Trophoblast cell (in vitro differentiated cells and primary cell): Measurements from ENCODE around the gene STOML1.
"Not testable (repeated sequence)": the region's sequence is repeated elsewhere in the genome, so short reads cannot be mapped to it uniquely, and the experiment has no call there.

Experiments
- DNase-seq, 2 donors: peaks; one replicate each; pipeline ENCODE4 v3.0.0-alpha.2; 2016
- H2AFZ ChIP-seq: 2 replicates; pipeline ENCODE4 v1.6.1; 2013; ENCODE audit warnings: low read length, moderate library complexity, mild to moderate bottlenecking; ENCODE audit not compliant: insufficient read depth, poor library complexity
- H2AK5ac ChIP-seq: 2 replicates; pipeline ENCODE4 v1.6.1; 2013; ENCODE audit warnings: mild to moderate bottlenecking, low read length
- H2BK120ac ChIP-seq: 2 replicates; pipeline ENCODE4 v1.6.1; 2013; ENCODE audit warnings: low read length, mild to moderate bottlenecking, moderate library complexity; ENCODE audit not compliant: insufficient read depth, poor library complexity
- H2BK12ac ChIP-seq: 2 replicates; pipeline ENCODE4 v1.6.1; 2013; ENCODE audit warnings: mild to moderate bottlenecking, low read length, moderate library complexity
- H2BK5ac ChIP-seq: 2 replicates; pipeline ENCODE4 v1.6.1; 2013; ENCODE audit warnings: low read length, low read depth, moderate library complexity, mild to moderate bottlenecking; ENCODE audit not compliant: poor library complexity
- H3K14ac ChIP-seq: 2 replicates; pipeline ENCODE4 v1.6.1; 2013; ENCODE audit warnings: mild to moderate bottlenecking, low read length
- H3K18ac ChIP-seq: 2 replicates; pipeline ENCODE4 v1.6.1; 2013; ENCODE audit warnings: mild to moderate bottlenecking, low read length
- H3K23ac ChIP-seq: 2 replicates; pipeline ENCODE4 v1.6.1; 2013; ENCODE audit warnings: low read length
- H3K27ac ChIP-seq: 2 replicates; pipeline ENCODE4 v1.5.1; 2013; ENCODE audit warnings: low read depth, mild to moderate bottlenecking, inconsistent platforms, low read length, moderate library complexity
- H3K27me3 ChIP-seq: 2 replicates; pipeline ENCODE4 v1.6.1; 2013; ENCODE audit warnings: inconsistent platforms, mild to moderate bottlenecking, low read length, moderate library complexity; ENCODE audit not compliant: insufficient read depth
- H3K36me3 ChIP-seq, 2 experiments: 1 replicate in 1 of 2; 2 replicates in 1 of 2; pipeline ENCODE4 v1.6.1; 2013; ENCODE audit warnings: low read length in 2 of 2, mild to moderate bottlenecking in 2 of 2, moderate library complexity in 1 of 2; ENCODE audit not compliant: insufficient read depth in 2 of 2, control insufficient read depth in 1 of 2
- H3K4ac ChIP-seq: 2 replicates; pipeline ENCODE4 v1.6.1; 2013; ENCODE audit warnings: low read depth, mild to moderate bottlenecking, low read length, moderate library complexity
- H3K4me1 ChIP-seq, 2 experiments: 1 replicate in 1 of 2; 2 replicates in 1 of 2; pipeline ENCODE4 v1.6.1; 2013; ENCODE audit warnings: low read length in 2 of 2, mild to moderate bottlenecking in 2 of 2, moderate library complexity in 1 of 2; ENCODE audit not compliant: insufficient read depth in 2 of 2, control insufficient read depth in 1 of 2
- H3K4me2 ChIP-seq: 2 replicates; pipeline ENCODE4 v1.6.1; 2013; ENCODE audit warnings: inconsistent platforms, mild to moderate bottlenecking, low read length, moderate library complexity
- H3K4me3 ChIP-seq: 2 replicates; pipeline ENCODE4 v1.5.1; 2013; ENCODE audit warnings: mild to moderate bottlenecking, low read depth, low read length, inconsistent platforms
- H3K79me1 ChIP-seq: one replicate; pipeline ENCODE4 v1.6.1; 2013; ENCODE audit warnings: low read length
- H3K79me2 ChIP-seq: 2 replicates; pipeline ENCODE4 v1.6.1; 2013; ENCODE audit warnings: low read length, mild to moderate bottlenecking; ENCODE audit not compliant: control insufficient read depth, insufficient read depth, poor library complexity
- H3K9ac ChIP-seq: 2 replicates; pipeline ENCODE4 v1.6.1; 2013; ENCODE audit warnings: mild to moderate bottlenecking, low read length
- H3K9me3 ChIP-seq: 2 replicates; pipeline ENCODE4 v1.6.1; 2013; ENCODE audit warnings: low read depth, mild to moderate bottlenecking, control low read depth, inconsistent platforms, low read length; ENCODE audit not compliant: insufficient read depth
- H4K12ac ChIP-seq: 2 replicates; pipeline ENCODE4 v1.6.1; 2013; ENCODE audit warnings: low read depth, mild to moderate bottlenecking, low read length, moderate library complexity
- H4K8ac ChIP-seq: 2 replicates; pipeline ENCODE4 v1.6.1; 2013; ENCODE audit warnings: low read depth, mild to moderate bottlenecking, low read length, moderate library complexity
- H4K91ac ChIP-seq: one replicate; pipeline ENCODE4 v1.6.1; 2013; ENCODE audit warnings: low read depth, mild to moderate bottlenecking, low read length, moderate library complexity
- WGBS: extraction: QIAGEN DNeasy Blood & Tissue Kit; methylation state at CpG from one replicate; pipeline ENCODE4 v1.1.7; 2013; ENCODE audit warnings: missing lambda C conversion rate; ENCODE audit not compliant: insufficient read length, insufficient coverage; ENCODE audit errors: extremely low coverage; 5-methylcytosine and 5-hydroxymethylcytosine counted together

STOML1 gene

DNA sequence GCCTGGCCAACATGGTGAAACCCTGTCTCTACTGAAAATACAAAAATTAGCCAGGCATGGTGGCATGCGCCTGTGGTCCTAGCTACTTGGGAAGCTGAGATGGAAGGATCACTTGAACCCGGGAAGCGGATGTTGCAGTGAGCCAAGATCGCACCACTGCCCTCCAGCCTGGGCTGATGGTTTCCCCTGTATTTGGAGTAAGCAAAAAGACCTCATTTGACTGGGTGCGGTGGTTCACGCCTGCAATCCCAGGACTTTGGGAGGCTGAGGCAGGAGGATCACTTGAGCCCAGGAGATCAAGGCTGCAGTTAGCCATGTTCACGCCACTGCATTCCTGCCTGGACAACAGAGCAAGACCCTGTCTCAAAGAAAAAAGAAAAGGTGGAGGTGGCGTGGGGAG is 53.6 kb downstream of the STOML1 start:
- H3K9ac ChIP-seq, H4K12ac ChIP-seq, H3K36me3 ChIP-seq, H2BK12ac ChIP-seq, DNase-seq, H3K79me2 ChIP-seq, H3K4me2 ChIP-seq, H3K27me3 ChIP-seq, H3K9me3 ChIP-seq, H3K18ac ChIP-seq, H3K23ac ChIP-seq, H4K8ac ChIP-seq, H3K27ac ChIP-seq, H4K91ac ChIP-seq, H2BK5ac ChIP-seq, H3K4me3 ChIP-seq, H2AFZ ChIP-seq, H2BK120ac ChIP-seq, H2AK5ac ChIP-seq, H3K14ac ChIP-seq, H3K4ac ChIP-seq: not testable (repeated sequence)
- WGBS: no CpG with 5 or more reads among the region's 8 CpGs
- Histone ChIP-seq H3K79me1 (peaks cover 24% of the 10 kb centered on the region), H3K4me1 (peaks cover 33 to 46% of the 10 kb centered on the region in 2 experiments)

GRCh38 chr15:73937726-73938125 is 54.4 kb downstream of the STOML1 start:
- Histone ChIP-seq H2AFZ (no peak overlapping the region), H2BK5ac (no peak overlapping the region)
- no CpG with 5 or more reads among the region's 11 CpGs for WGBS

DNA sequence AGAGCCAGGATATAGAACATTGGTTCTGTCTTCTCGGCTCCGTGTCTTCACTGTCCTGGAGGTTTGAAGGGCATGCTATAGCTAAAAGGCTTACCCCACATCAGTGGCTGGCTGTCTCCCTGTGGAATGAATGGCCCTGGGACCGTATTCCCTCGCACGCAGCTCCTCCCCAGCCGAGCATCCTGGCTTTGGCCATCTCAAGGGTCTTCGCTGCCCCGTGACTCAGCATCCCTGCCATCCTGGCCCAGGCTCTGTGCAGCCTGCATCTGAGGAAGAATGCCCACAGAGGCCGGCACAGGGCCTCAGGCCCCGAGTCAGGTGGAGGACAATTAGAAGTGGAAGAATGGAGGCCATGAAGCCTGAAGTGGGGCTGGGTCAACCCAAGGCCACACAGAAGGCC is 54.8 kb downstream of the STOML1 start:
- Histone ChIP-seq H3K79me1 (peaks cover 15% of the 10 kb centered on the region), H2AK5ac (no peak overlapping the region), H3K9ac (no peak overlapping the region), H2AFZ (no peak overlapping the region), H3K18ac (no peak overlapping the region), H3K36me3 (no peaks in the 10 kb centered on the region), H2BK5ac (no peak overlapping the region), H2BK12ac (no peak overlapping the region), H3K79me2 (no peaks in the 10 kb centered on the region), H4K12ac (no peak overlapping the region), H2BK120ac (no peak overlapping the region), H4K91ac (no peak overlapping the region), H3K27ac (no peak overlapping the region), H3K9me3 (peaks cover 2% of the 10 kb centered on the region), H3K4ac (no peak overlapping the region), H3K14ac (no peak overlapping the region), H3K27me3 (no peaks in the 10 kb centered on the region), H3K4me1 (peaks cover 22 to 36% of the 10 kb centered on the region in 2 experiments), H3K4me3 (no peak overlapping the region), H3K4me2 (no peak overlapping the region), H3K23ac (no peak overlapping the region), H4K8ac (no peak overlapping the region)
- no CpG with 5 or more reads among the region's 10 CpGs for WGBS
- DNase-seq: no peak

More at GRCh38 chr15:73937726-73938125, 54.4 kb downstream of the STOML1 start:
- Histone ChIP-seq H3K79me1 (peaks cover 18% of the 10 kb centered on the region), H3K4me3 (peak overlapping the region; percentile 13), H3K23ac (no peak overlapping the region), H3K79me2 (no peaks in the 10 kb centered on the region), H3K18ac (no peak overlapping the region), H2BK120ac (no peak overlapping the region), H3K36me3 (no peaks in the 10 kb centered on the region), H3K9ac (no peak overlapping the region), H3K4me1 (peaks cover 26 to 40% of the 10 kb centered on the region in 2 experiments), H3K27me3 (no peaks in the 10 kb centered on the region), H3K9me3 (peaks cover 2% of the 10 kb centered on the region), H2BK12ac (no peak overlapping the region), H3K4ac (no peak overlapping the region), H2AK5ac (no peak overlapping the region), H4K8ac (no peak overlapping the region), H4K12ac (no peak overlapping the region), H3K14ac (no peak overlapping the region), H3K27ac (no peak overlapping the region), H4K91ac (no peak overlapping the region), H3K4me2 (no peak overlapping the region)
- no peak for DNase-seq

GRCh38 chr15:73936588-73937290 is 55.4 kb downstream of the STOML1 start:
- Histone ChIP-seq H3K79me2 (no peaks in the 10 kb centered on the region), H3K27me3 (no peaks in the 10 kb centered on the region), H3K9ac (no peak overlapping the region), H2AK5ac (no peak overlapping the region), H3K4me3 (no peak overlapping the region), H4K12ac (no peak overlapping the region), H2BK12ac (no peak overlapping the region), H3K18ac (no peak overlapping the region), H3K4ac (no peak overlapping the region), H3K9me3 (peaks cover 2% of the 10 kb centered on the region), H2AFZ (no peak overlapping the region), H3K27ac (no peak overlapping the region), H3K79me1 (peaks cover 12% of the 10 kb centered on the region), H3K4me1 (peaks cover 17 to 30% of the 10 kb centered on the region in 2 experiments), H4K91ac (no peak overlapping the region), H3K4me2 (no peak overlapping the region), H2BK5ac (no peak overlapping the region), H3K36me3 (no peaks in the 10 kb centered on the region), H3K14ac (no peak overlapping the region), H4K8ac (no peak overlapping the region), H3K23ac (no peak overlapping the region), H2BK120ac (no peak overlapping the region)
- WGBS: no CpG with 5 or more reads among the region's 12 CpGs
- no peak for DNase-seq
